Stimulated activated CD8-positive, alpha-beta memory T cell treated with anti-CD3 and anti-CD28 coated beads, Interleukin-7, amount 100 ng/mL, for 48 hours (primary cell): ENCODE results near the gene SEMA4B.

Experiments used
- DNase-seq, 2 donors: peaks; one replicate each; pipeline ENCODE4 v3.0.0-alpha.2; 2020; ENCODE audit warnings: low read depth in 1 of 2; ENCODE audit errors: extremely low read depth in 1 of 2

SEMA4B gene

GRCh38 chr15:90225504-90226234, 24.5 kb downstream of the SEMA4B start:
- no peak for DNase-seq

GRCh38 chr15:90227336-90227735, 26.2 kb downstream of the SEMA4B start:
- no peak for DNase-seq

GRCh38 chr15:90227816-90228772, 27.0 kb downstream of the SEMA4B start:
- DNase-seq: no peak

- DNase-seq: no peak
Measured at GRCh38 chr15:90228960-90229359, 27.8 kb downstream of the SEMA4B start.

GRCh38 chr15:90230071-90230494, 29.0 kb downstream of the SEMA4B start:
- DNase-seq: no peak

- DNase-seq: no peak
Measured at GRCh38 chr15:90230610-90231009, 29.5 kb downstream of the SEMA4B start.

- DNase-seq: peak in 1 of 2 donors; percentile 52
Measured at GRCh38 chr15:90231028-90232017, 30.2 kb downstream of the SEMA4B start.

- DNase-seq: peak in 1 of 2 donors; percentile 11
Measured at GRCh38 chr15:90232196-90232595, 31.1 kb downstream of the SEMA4B start.

- no peak for DNase-seq
Measured at GRCh38 chr15:90232941-90233386, 31.8 kb downstream of the SEMA4B start.

GRCh38 chr15:90233387-90234095, 32.4 kb downstream of the SEMA4B start, which contains the start of gene CIB1:
TSS of gene CIB1 (minus strand) at chr15:90233941. CDS start at chr15:90233885, 56 bp downstream.
- peak; percentile 96 to 98 for DNase-seq

- no peak for DNase-seq
Measured at GRCh38 chr15:90234096-90234988, 33.2 kb downstream of the SEMA4B start, which contains the start of gene GDPGP1. TSS of gene GDPGP1 (plus strand) at chr15:90234209. CDS start at chr15:90240909, 6,700 bp downstream.

- no peak for DNase-seq
Measured at GRCh38 chr15:90239371-90239770, 38.2 kb downstream of the SEMA4B start.

- no peak for DNase-seq
Measured at GRCh38 chr15:90240856-90241255, 39.7 kb downstream of the SEMA4B start.

- no peak for DNase-seq
Measured at GRCh38 chr15:90241343-90242192, 40.4 kb downstream of the SEMA4B start.

GRCh38 chr15:90243943-90244639, 43.0 kb downstream of the SEMA4B start:
- DNase-seq: no peak

- no peak for DNase-seq
Measured at GRCh38 chr15:90248789-90249202, 47.7 kb downstream of the SEMA4B start.
